Activated T-cell treated with anti-CD3 and anti-CD28 coated beads, Interleukin-2, amount 50 U/mL, for 72 hours (primary cell): ENCODE data around the gene ANKS6. TPM values are rescaled to one million over a fixed set of nuclear protein-coding genes. Genes with fewer than 3 reads are reported as not detected.

Source experiments
- total RNA-seq, 2 donors: library from RNA; stranded (reverse); gene quantifications; one replicate each; pipeline ENCODE4 v1.2.3, GENCODE V29; 2022

Gene ANKS6
- total RNA-seq, 2 donors from 2014 or later = 14.9 to 25.0 TPM

Other genes with a start within 250 kb of the ANKS6 start
- gene GABBR2, start 87.6 kb downstream of the ANKS6 start, total RNA-seq = not detected
- 10 to 100 TPM in 1 of 2 donors, 1 to 10 TPM in 1; 6.6 to 11.2 TPM for gene GALNT12, start 11.1 kb upstream of the ANKS6 start, total RNA-seq
- under 1 TPM; 0.19 to 0.30 TPM for gene COL15A1, start 147.4 kb upstream of the ANKS6 start, total RNA-seq